NCI-H2029 treated with DMSO at 0.1 percent for 48 hours (cell line): ENCODE measurements around the gene ABR.
"Not testable (repeated sequence)": the region's sequence is repeated elsewhere in the genome, so short reads cannot be mapped to it uniquely, and the experiment has no call there.

Experiments used
- DNase-seq: peaks from one replicate; lab custom pipeline; 2025; lab: John Stamatoyannopoulos, UW

Gene ABR

DNA sequence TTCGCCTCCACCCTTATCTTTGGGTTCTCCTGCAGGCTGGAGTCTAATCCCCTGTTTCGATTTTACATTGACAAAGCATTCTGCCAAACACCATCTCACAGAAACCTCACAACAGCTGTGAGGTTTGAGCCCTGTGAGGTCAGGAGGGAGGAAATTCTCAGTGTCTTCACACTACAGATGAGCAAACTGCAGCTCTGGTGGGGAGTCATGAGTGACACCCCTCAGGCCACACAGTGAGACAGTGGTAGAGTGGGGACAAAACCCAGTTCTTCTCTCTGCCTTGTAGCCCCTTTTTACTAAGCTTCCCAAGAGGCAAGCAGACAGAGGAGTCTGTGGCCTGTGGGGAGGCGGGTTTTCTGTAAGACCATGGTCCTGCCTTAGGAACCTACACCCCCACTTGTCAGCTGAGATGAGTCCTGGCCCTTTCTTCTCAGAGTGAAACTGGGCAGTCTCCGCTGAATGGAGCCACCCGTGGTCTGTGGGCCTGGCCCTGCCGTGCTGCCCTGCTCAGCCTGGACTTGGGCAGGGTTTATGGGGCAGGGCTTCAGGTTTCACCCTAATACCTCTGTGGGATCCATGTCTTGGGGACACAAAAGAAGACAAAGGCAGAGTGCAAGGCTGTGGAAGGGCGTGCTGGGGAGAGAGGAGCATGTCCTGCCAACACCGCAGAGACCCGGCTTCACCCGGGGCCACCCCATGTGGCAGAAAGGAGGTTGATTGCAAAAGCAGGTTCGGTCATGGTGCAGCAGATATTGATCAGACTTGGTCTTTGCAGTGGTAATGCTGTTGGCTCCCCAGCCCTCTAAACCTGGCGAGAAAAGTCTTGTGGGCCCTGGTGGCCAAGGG, 59.0 kb downstream of the ABR start:
- DNase-seq = no peak

DNA sequence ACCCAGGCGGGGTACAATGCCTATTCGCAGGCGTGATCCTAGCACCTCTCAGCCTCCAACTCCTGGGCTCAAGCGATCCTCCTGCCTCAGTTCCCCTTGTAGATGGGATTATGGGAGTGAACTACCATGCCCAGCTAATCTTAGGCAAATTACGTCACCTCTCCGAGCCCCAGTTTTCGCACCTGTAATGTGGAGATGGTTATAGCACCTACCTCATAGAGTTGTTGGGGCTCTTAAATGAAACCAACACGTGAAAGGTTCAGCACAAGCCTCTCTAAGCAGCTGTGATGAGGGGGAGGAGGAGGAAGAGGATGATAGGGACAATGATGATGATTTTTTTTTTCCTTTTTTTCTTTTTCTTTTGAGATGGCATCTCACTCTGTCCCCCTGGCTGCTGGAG, 59.9 kb downstream of the ABR start:
- no peak for DNase-seq

DNA sequence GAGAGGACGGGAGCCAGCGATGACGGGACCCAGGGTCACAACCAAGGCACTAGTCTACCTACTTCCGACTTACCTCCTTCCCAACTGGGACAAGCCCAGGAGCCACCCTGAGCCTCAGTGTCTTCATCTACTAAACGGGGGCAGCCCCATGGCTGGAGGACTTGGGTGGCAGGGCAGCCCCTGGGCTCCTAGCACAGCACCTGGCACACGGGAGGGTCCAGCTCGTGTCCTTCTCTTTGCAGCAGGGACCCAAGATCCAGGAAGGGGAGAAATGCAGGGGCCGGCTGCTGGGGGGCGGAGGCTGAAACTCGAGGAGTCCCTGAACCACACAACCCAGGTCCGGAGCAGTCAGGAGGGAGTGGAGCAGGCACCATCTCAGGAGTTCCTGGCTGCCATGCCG, 63.2 kb downstream of the ABR start:
- no peak for DNase-seq

DNA sequence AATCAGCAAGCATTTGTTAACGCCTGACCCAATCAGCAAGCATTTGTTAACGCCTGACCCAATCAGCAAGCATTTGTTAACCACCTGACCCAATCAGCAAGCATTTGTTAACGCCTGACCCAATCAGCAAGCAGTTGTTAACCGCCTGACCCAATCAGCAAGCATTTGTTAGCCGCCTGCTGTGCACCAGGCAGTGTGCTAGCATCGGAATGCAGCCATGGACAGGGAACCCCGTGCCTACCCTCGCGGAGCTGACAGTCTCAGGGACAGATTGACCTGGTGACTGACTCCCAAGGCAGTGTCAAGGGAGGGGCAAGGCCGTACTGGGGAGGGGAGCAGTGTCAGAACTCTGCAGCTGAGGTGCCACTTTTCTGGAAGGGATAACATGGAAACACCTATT, 66.9 kb downstream of the ABR start:
- no peak for DNase-seq

DNA sequence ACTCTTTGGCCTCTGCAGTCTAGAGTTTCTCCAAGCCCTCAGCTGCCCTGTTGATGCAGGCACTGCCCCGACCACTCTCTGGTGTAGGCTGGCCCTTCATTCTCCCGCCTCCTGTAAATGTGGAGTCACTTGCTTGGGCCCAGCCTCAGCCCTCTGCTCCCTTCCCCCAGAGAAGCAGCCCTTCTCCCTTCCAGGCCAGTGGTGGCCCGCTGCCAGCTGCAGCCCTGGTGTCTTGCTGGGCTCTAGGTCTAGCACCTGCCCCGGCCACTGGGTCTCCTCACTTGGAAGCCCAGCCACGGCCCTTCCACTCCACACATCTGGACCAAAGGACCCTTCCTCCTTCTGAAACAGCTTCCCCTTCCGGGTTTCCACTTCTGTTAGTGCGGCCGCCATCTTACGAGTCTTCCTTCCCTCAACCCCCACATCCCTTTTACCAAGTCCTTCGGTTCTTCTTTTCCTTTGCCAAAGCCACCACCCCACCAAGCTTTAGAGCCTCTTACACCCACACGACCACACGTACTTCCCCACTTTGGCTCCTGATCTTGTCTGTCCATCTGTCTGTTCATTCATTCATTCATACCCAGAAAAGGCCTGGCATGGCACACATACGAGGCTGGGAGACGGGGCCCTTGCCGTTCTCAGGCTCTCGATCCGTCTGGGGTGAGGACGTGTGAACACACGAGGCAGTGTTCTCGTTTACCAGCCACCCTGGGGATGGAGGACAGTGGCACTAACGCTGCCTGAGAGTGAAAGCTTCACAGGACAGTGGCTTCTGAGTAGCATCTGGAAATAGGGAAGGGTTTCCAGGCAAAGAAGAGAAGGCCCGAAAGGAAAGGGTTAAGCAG, 68.0 kb downstream of the ABR start:
- peak; percentile 7 for DNase-seq

DNA sequence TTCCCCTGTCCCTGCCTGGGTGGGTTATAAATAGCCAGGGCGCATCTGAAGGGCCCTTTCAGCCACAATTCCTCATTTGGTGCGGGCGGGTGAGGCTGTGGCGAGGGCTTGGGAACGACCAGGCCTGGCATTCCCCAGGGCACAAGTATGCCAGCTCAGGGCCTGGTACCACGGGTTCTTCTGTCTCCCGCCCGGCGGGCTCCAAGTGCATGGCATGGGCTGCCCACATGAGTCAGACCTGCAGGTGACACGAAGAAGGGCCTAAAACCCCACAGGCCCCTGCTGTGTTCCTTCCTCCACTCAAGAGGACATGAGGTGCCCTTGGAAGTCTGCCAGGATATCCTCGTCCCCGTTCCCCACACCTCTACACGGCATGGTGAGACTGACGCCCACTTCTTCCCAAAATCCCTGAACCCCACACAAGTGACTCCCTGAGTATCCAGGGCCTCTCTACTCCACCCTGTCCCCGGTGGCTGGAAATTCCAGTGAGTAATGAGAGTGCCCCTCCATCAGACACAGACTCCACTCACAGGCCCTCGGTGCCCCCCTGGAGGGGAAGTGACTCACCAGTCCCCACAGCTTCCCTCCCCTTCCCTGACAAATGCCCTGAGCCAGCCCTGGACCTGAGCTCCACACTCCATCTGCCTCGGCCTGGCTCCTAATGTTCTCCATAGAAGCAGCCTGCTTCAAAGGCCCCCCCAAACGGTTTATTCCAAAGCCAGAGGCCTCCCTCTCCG, 68.8 kb downstream of the ABR start:
- no peak for DNase-seq

DNA sequence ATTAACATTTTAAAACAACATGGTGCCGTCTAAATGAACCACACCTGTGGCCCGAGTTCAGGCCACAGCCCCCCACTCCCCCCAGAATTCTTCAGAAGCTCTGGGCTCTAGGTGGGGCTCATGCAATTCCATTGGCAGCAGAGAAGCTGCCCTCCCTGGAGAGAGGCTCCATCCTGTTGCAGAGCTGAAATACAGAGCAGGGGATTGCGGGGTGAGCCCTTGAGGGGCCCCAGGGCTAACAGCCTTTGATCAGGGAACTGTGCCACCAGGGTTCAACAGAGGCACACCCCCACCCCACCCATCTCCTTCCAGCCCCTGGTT, 69.3 kb downstream of the ABR start:
- no peak for DNase-seq

DNA sequence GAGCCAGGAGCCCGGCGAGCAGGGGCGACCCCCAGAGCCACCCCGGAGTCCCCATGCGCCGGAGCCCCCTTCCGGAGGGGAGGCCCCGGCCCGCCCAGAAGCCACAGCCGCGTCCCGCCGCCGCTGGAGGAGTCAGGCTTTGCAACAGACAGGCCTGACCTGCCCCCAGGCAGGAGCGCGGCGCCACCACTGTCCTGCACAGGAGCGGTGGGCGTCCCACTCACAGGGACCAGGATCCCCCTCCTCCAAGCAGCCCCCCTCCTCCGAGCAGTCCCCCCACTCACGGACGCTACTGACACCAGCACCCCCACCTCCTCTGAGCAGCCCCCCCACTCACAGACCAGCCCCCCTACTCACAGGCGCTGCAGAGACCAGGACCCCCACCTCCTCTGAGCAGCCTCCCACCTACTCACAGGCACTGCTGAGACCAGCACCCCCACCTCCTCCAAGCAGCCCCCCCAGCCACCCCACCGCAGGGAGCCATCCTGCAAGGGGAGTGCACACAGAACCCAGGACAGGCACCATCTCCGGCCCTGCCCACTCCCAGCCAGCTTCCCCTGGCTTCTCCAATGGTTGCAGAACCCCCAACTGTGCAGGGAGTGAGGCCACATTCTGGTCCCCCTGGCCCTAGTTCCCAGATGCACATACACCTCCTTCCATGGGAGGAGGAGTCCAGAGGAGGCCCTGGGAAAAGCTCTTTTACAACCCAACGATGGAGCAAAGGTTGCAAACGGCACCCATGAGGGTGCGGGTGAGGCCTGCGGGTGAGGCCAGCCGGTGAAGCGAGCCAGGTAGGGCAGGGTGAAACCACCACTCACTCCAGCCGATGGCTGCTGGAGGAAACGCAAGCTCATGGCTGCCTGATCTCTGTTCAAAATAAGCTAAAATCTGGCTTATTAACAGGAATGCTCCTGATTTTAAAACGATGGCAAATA, 69.9 kb downstream of the ABR start:
- no peak for DNase-seq

DNA sequence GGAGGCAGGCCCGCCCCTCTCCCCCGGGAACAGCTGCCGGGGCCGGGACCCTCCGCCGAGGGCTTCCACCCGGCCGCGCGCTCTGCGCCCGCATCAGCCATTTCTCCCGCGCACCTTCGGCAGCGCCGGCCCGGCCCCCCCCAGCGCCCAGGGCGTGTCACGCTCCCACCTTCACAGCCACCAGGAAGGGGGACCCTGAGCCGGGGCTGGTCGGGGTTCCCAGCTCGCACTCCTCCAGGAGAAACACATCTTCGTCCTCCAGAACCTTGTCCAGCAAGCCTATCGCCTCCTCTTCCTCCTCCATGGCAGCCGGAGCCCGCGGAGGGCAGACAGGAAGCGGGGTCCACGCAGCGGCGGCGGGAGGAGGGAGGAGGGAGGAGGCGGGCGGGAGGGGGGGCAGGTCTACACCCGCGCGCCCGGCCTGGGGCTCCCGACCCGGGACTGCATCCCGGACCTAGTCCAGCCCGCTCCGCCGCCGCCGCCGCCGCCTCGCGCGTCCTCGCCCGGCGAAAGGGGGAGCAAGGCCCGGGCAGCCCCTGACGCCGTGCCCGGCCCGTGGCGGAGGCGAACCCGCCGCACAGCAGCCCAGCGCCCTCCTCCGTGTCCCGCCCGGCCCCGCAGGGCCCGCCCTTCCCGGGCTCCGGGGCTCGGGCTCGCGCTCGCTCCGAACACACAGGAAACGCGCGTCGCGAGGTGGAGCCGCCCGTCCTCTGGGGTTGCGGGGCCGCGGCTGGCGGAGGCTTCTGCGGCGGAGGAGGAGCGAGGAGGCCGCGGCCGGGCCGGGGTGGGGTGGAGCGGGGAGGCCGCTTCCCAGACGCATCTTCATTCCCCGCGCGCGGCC, 70.8 kb downstream of the ABR start:
- no peak for DNase-seq

DNA sequence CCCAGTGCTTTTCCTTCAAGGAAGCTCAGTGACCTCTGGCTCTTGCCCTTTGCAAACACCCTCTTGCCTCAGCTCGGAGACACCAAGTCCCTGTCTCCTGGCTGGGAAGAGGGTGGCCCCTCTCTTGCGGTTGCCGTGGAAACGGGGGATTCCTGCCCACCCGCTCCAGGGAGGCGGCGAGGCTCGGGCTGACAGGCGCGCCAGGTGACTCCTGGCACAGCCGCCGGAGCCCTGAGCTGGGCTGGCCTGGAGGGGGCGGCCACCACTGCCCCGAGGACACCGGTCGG, 71.4 kb downstream of the ABR start:
- no peak for DNase-seq

DNA sequence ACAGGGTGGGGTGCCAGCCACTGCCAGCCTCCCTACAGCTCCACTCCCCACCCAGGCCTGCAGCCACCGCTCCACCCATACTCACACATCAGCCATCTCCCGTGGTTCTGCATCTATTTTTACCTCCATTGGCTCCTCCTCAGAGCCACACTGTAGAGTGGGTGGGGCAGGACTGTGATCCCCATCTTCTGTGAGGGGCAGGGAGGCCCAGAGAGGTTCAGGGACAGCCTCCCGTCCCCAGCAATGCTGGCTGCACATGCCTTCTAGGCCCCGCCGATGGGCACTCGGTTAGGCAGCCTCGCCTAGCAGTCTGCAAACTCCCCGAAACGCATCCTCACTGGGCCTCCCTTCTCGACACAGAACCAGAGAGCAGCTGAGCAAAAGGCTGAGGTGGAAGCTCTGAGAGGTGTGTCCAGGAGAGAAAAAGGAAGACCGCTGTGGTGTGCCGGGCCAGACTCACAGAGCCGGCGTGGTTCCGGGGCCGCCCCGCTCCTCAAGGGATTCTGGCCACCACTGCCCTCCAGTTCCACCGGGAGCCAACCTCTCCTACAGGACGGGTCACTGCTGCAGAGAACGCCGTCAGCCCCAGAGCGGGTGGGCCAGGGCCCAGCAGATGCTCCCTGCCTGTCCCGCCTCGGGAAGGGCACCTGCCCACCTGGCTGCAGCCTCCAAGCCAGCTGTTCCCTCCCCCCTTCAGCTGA, 71.9 kb downstream of the ABR start:
- DNase-seq = no peak

DNA sequence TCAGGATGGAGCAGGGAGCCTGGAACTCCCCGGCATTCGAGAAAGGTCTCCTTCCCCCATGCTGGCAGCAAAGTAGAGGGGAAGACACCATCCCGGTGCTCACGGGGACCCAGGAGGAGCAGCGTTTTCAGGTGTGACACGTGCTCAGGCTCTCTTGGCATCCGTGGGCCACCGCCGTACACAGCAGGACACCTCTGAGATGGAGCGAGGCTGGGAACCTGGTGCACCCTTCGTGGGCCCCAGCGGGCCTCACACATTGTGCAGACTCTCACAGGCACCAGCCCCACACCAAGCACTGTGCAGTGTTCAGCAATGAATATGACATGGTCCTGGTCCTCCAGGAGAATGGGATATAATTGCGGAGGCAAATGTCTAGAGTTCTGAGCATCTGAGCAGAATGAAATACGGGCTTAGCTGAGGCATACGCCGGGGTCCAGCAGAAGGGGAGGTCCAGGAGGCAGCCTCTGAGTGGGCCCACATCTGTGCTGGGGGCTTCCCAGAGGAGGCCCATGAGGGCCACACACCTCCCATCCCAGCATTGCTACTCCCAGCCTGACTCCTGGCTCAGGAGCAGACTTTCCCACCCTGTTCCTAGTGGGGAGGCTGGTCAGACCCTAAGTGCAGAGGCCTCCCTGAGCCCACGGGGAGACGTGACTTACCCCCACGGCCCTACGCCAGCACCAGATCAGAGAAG, 72.6 kb downstream of the ABR start:
- no peak for DNase-seq

DNA sequence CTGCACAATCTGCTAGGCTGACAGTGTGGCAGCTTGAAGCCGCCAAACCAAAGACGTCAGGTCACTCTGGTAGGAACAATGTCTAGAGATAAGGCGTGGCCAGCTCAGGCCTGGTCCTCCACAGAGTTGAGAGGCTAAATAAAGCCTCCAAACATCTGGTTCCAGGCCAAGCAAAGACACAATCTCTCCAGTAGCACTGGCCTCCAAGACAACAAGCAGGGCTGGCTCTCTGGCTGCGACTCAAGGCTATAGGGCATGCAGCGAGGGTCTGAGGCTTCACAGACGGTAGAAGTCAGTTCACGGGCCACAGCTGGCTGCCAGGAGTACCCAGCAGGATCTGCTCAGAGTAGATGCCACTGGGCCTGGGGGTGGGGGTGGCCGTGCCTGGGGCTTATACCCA, 75.6 kb downstream of the ABR start:
- DNase-seq = no peak

DNA sequence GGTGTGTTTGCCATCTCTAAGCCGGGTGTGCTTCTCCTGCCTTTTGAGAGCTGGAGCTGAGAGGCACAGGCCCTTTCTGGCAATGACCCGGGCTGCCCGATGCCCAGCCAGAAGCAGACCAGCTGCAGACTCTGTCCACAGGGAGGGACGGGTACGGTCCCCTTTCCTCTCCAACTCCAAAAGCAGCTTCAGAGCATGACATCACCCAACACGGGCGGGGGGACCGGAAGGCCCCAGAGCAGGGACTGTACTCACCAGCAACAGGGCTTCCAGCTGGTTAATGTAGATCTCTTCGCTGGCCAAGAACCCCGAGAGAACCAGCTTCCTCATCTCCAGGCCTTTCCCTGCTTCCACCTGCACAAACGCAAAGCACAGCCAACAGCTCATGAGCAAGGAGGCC, 79.4 kb downstream of the ABR start:
- DNase-seq = no peak

DNA sequence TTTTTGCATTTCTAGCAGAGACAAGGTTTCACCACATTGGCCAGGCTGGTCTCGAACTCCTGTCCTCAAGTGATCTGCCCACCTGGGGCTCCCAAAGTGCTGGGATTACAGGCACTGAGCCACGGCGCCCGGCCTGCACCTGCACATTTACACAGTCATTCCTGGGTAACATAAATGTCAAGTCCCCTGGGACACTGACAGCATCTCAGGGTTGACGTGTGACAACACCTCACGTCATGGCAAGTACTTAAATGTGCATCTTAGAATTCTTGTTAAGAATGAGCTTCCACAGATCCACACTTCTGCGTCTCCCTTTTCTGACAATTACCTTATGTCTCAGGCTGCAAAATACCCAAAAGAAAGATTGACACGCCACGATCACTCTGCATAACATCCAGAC, 80.5 kb downstream of the ABR start:
- no peak for DNase-seq

DNA sequence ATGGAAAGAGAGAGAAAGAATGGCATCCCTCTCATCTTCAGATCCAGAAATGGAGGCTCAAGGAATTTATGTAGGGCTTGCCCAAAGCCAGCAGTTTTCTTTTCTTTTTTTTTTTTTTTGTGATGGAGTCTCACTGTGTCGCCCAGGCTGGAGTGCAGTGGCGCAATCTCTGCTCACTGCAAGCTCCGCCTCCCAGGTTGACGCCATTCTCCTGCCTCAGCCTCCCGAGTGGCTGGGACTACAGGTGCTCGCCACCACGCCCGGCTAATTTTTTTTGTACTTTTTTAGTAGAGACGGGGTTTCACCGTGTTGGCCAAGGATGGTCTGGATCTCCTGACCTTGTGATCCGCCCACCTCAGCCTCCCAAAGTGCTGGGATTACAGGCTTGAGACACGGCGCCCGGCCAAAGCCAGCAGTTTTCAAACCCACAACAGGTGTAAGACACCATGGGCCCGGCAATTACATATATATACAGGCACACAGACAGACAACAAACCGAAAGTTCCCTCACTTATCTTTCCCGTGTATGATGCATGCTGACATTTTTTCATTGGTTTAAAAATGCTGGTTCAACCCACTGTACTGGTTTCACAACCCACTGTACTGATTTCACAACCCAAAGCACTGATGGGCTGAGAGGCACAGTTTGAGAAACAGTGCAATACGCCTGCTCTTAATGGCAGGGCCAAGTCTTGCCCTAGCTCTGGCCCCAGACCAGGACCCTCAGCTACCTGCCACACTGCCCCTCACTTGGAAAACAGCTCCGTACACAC, 81.6 kb downstream of the ABR start:
- not testable (repeated sequence) for DNase-seq

DNA sequence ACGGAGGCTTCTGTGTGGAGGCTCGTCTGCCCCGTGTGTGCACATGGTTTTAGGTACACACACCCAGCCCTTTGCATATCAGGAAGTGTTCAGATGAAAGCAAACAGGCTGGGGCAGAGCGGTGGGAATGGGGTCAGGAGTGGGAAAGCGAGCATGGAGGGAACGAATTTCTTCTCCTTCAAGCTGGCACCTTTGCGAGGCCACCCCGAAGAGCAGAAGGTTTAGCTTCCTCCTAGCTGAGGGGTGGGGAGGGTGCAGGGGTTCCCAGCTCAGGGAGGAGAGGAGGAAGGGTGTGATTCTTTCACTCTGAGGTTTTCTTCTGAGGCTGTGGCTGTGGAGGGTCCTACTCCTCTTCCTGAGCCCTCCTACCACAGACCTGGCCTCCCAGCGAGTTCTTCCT, 83.6 kb downstream of the ABR start:
- DNase-seq = no peak

DNA sequence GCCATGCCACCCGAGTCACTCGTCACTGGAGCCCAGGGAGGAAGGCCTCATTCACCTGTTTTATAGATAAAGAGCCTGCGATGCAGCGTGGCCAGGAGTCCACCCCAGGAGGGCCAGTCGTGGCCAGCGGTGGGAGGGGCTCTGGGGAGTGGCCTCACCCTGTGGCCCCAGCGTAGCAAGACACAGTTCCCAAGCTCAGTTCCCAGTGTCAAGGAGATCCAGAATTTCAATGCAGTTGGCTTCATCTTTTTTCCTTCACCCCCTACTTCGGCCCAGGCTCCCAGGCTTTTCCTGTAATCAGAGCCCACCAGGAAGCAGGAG, 84.0 kb downstream of the ABR start:
- DNase-seq = no peak
